GM12878 (cell line): ENCODE measurements around the gene MLEC. TPM values are rescaled to one million over a fixed set of nuclear protein-coding genes. Genes with fewer than 3 reads are reported as not detected.

Experiments
- ATAC-seq: fragments of 200-7000 bp; cut with Tn5 transposase; 3 replicates; pipeline ENCODE4 v1.9.1; 2020; ENCODE audit warnings: mild to moderate bottlenecking, moderate library complexity
- BruUV-seq: library from RNA; stranded (reverse); fragments of 400-500 nt; replicated peaks from 2 replicates; lab custom pipeline; 2021; lab: Mats Ljungman, UMichigan
- CTCF ChIA-PET: fragments of 300-600 bp; sonication (Branson Sonifier 250); formaldehyde crosslinking; extraction: SDS; loops from one replicate; lab custom pipeline; 2021; ENCODE audit warnings: inconsistent platforms; lab: Yijun Ruan, JAX
- POLR2A ChIA-PET: fragments of 350-600 bp; formaldehyde crosslinking; extraction: SDS; loops from one replicate; lab custom pipeline; 2021; ENCODE audit warnings: inconsistent platforms; lab: Charles Lee
- RAD21 ChIA-PET: fragments of 300-600 bp; sonication (Branson Sonifier 250); formaldehyde crosslinking; loops from one replicate; lab custom pipeline; 2023; ENCODE audit warnings: antibody characterized with exemption; ENCODE audit not compliant: unreplicated experiment; lab: Charles Lee
- SMC1A ChIA-PET: fragments of 300-600 bp; sonication (Branson Sonifier 250); formaldehyde crosslinking; loops from one replicate; lab custom pipeline; 2023; ENCODE audit not compliant: unreplicated experiment, uncharacterized antibody; lab: Charles Lee
- DNase-seq: peaks from one replicate; pipeline ENCODE4 v3.0.0-alpha.2; 2011; ENCODE audit warnings: low read depth, low spot score
- FAIRE-seq: peaks from 3 replicates; lab custom pipeline; 2011; peaks lifted over from hg19 to GRCh38; lab: Jason Lieb, UNC
- H2AFZ ChIP-seq: 2 replicates; pipeline ENCODE4 v1.6.0; 2011; ENCODE audit warnings: low read depth, low read length, control low read depth; ENCODE audit not compliant: control insufficient read depth
- H3K27ac ChIP-seq: 2 replicates; pipeline ENCODE4 v1.5.1; 2011; ENCODE audit warnings: control low read depth; ENCODE audit not compliant: control insufficient read depth, insufficient read depth
- H3K27me3 ChIP-seq, 2 experiments: replicated peaks in 1 of 2; 2 replicates each; pipeline versions ENCODE4 v1.6.0 to v1.6.1; 2011; ENCODE audit warnings: low read length in 1 of 2; ENCODE audit not compliant: control insufficient read depth in 2 of 2, insufficient read depth in 2 of 2
- H3K36me3 ChIP-seq, 2 experiments: 2 replicates each; pipeline ENCODE4 v1.5.1; 2011; ENCODE audit warnings: low read length in 1 of 2; ENCODE audit not compliant: control insufficient read depth in 2 of 2, insufficient read depth in 2 of 2
- H3K4me1 ChIP-seq: 2 replicates; pipeline ENCODE4 v1.6.1; 2011; ENCODE audit warnings: mild to moderate bottlenecking, low read length, moderate library complexity, mixed read lengths; ENCODE audit not compliant: control insufficient read depth, insufficient read depth
- H3K4me2 ChIP-seq: 2 replicates; pipeline ENCODE4 v1.6.0; 2011; ENCODE audit warnings: control low read depth; ENCODE audit not compliant: control insufficient read depth, insufficient read depth
- H3K4me3 ChIP-seq: fragments of 200-600 bp; sonication (generic); 2 replicates; pipeline ENCODE4 v1.5.1; 2016
- H3K79me2 ChIP-seq: 2 replicates; pipeline ENCODE4 v1.6.0; 2011; ENCODE audit warnings: low read length; ENCODE audit not compliant: control insufficient read depth, insufficient read depth
- H3K9ac ChIP-seq: 2 replicates; pipeline ENCODE4 v1.8.0; 2011; ENCODE audit warnings: low read length, control low read depth, mixed read lengths; ENCODE audit not compliant: control insufficient read depth, insufficient read depth
- H3K9me3 ChIP-seq: replicated peaks from 3 replicates; pipeline ENCODE4 v1.5.1; 2011; ENCODE audit warnings: mild to moderate bottlenecking, low read length; ENCODE audit not compliant: control insufficient read depth, insufficient read depth
- H4K20me1 ChIP-seq: 2 replicates; pipeline ENCODE4 v1.6.0; 2011; ENCODE audit not compliant: control insufficient read depth, insufficient read depth
- BMI1 ChIP-seq: fragments of 450-650 bp; IDR thresholded peaks from 2 replicates; pipeline ENCODE4 v1.6.1; 2016; ENCODE audit warnings: mild to moderate bottlenecking, moderate library complexity, borderline replicate concordance
- CBX3 ChIP-seq: fragments of 200-600 bp; sonication (generic); IDR thresholded peaks from 2 replicates; pipeline ENCODE4 v1.6.1; 2016; ENCODE audit warnings: low read depth, borderline replicate concordance
- FOS ChIP-seq: IDR thresholded peaks from 3 replicates; pipeline ENCODE4 v1.6.1; 2011; ENCODE audit warnings: borderline replicate concordance; ENCODE audit not compliant: insufficient read length; ENCODE audit errors: extremely low read depth
- MYB ChIP-seq: fragments of 150-350 bp; IDR thresholded peaks from 2 replicates; pipeline ENCODE4 v1.6.1; 2014; ENCODE audit warnings: mild to moderate bottlenecking, low read depth, low read length, borderline replicate concordance
- NBN ChIP-seq: fragments of 450-650 bp; IDR thresholded peaks from 2 replicates; pipeline ENCODE4 v1.6.1; 2016
- NR2F1 ChIP-seq: fragments of 450-650 bp; conservative IDR thresholded peaks from 2 replicates; pipeline ENCODE4 v1.6.1; 2017; ENCODE audit warnings: mild to moderate bottlenecking
- RAD51 ChIP-seq: fragments of 450-650 bp; IDR thresholded peaks from 2 replicates; pipeline ENCODE4 v1.6.1; 2016; ENCODE audit warnings: moderate library complexity, mild to moderate bottlenecking, inconsistent platforms
- SIN3A ChIP-seq: IDR thresholded peaks from 2 replicates; pipeline ENCODE4 v1.6.1; 2012; ENCODE audit warnings: low read depth, low read length, improper control_type of control experiment
- SMARCA5 ChIP-seq: fragments of 450-650 bp; IDR thresholded peaks from 2 replicates; pipeline ENCODE4 v1.6.1; 2017; ENCODE audit warnings: mild to moderate bottlenecking
- STAT3 ChIP-seq: IDR thresholded peaks from 2 replicates; pipeline ENCODE4 v1.6.1; 2011; ENCODE audit warnings: low read depth, low read length, improper control_type of control experiment
- TAF1 ChIP-seq: IDR thresholded peaks from 2 replicates; pipeline ENCODE4 v1.6.1; 2011; ENCODE audit warnings: mild to moderate bottlenecking, low read depth, low read length, borderline replicate concordance
- TARDBP ChIP-seq: IDR thresholded peaks from 2 replicates; pipeline ENCODE4 v1.6.1; 2016; ENCODE audit warnings: borderline replicate concordance
- WRNIP1 ChIP-seq: IDR thresholded peaks from 2 replicates; pipeline ENCODE4 v1.6.1; 2011; ENCODE audit warnings: low read depth, low read length, improper control_type of control experiment, borderline replicate concordance
- ZBED1 ChIP-seq: IDR thresholded peaks from 2 replicates; pipeline ENCODE4 v1.6.1; 2016; ENCODE audit warnings: borderline replicate concordance
- ZNF622 ChIP-seq: fragments of 450-650 bp; IDR thresholded peaks from 2 replicates; pipeline ENCODE4 v1.6.1; 2017; ENCODE audit warnings: mild to moderate bottlenecking, inconsistent platforms
- WGBS: methylation state at CpG from one replicate; pipeline ENCODE4 v1.1.6; 2016; ENCODE audit warnings: low lambda C conversion rate; ENCODE audit not compliant: insufficient replicate concordance, insufficient coverage; ENCODE audit errors: missing lambda C conversion rate; 5-methylcytosine and 5-hydroxymethylcytosine counted together
- in situ Hi-C: fragments of 300-500 bp; cut with MboI; formaldehyde crosslinking; loops from 9 replicates; pipeline ENCODE4 v1.14.3; 2018; ENCODE audit warnings: mixed read lengths
- intact Hi-C: fragments of 100-400 bp; cut with micrococcal nuclease; formaldehyde crosslinking; loops from one replicate; pipeline ENCODE4 v1.14.2; 2022; ENCODE audit not compliant: unreplicated experiment
- polyA plus RNA-seq, 11 experiments: library from polyadenylated mRNA; depleted of rRNA in 4 of 11; unstranded in 6 of 11; stranded (reverse) in 5 of 11; fragments of >200 nt; fragmentation: Nextera tagmentation in 4 of 11; fragmentation: Illumina TruSeq in 1 of 11; extraction: Ambion mirVana in 4 of 11; extraction: Trizol in 1 of 11; gene quantifications; 1 replicate in 1 of 11; 2 replicates in 10 of 11; pipeline versions ENCODE4 v1.2.1 to v1.2.3, GENCODE V29; 2011 to 2016; ENCODE audit warnings: inconsistent platforms in 2 of 11, missing spikeins in 2 of 11, low read depth in 1 of 11
- total RNA-seq, 4 experiments: library from RNA; depleted of rRNA in 3 of 4; stranded (reverse); fragments of >200 nt in 3 of 4; fragmentation: Illumina TruSeq in 1 of 4; extraction: Trizol in 1 of 4; gene quantifications; 2 replicates each; pipeline versions ENCODE4 v1.2.1 to v1.2.3, GENCODE V29; 2013 to 2021
- TF ChIP-seq, protein P1 (sequence below): fragments of 450-650 bp; IDR thresholded peaks from 2 replicates; pipeline ENCODE4 v1.6.1; 2016; ENCODE audit warnings: mild to moderate bottlenecking, moderate library complexity, borderline replicate concordance
- TF ChIP-seq, protein P2 (sequence below): fragments of 450-650 bp; IDR thresholded peaks from 2 replicates; pipeline ENCODE4 v1.6.1; 2017; ENCODE audit warnings: borderline replicate concordance

The MLEC gene
- total and polyA plus RNA-seq, 10 of the 15 experiments (the other 5 are each of a cell fraction or from before 2014, with no cell fraction given), result 26.7 to 172 (median 103) TPM

DNA sequence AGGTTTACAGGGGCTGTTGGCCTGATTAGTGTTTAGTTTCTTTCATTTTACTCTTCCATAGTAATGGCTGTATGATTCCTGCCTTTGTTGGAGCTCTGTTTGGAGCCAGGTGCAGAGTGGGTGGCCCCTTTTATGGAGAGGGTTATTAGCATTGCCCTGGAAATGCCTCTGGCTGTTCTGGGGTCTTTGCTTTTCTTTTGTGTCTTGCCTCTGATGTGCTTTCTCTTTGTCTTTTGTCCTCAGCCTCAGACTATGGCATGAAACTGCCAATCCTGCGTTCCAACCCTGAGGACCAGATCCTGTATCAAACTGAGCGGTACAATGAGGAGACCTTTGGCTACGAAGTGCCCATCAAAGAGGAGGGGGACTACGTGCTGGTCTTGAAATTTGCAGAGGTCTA, 6.9 kb downstream of the MLEC start:
- SMC1A ChIA-PET, result interaction anchor here (0.9 to 10.8 kb wide), 4 partner anchors 18 to 278 kb away, joined by 4 to 149 read pairs (median 10); no protein-coding TSS in a partner anchor
- FAIRE-seq, result no peak
- TF ChIP-seq TARDBP (no peak), TAF1 (no peak), SIN3A (no peak), SMARCA5 (no peak), NBN (no peak), CBX3 (no peak), ZNF622 (no peak), BMI1 (no peak), ZBED1 (no peak), RAD51 (no peak), NR2F1 (no peak), FOS (no peak), STAT3 (no peak), WRNIP1 (no peak), MYB (no peak)
- TF ChIP-seq, protein P1, sequence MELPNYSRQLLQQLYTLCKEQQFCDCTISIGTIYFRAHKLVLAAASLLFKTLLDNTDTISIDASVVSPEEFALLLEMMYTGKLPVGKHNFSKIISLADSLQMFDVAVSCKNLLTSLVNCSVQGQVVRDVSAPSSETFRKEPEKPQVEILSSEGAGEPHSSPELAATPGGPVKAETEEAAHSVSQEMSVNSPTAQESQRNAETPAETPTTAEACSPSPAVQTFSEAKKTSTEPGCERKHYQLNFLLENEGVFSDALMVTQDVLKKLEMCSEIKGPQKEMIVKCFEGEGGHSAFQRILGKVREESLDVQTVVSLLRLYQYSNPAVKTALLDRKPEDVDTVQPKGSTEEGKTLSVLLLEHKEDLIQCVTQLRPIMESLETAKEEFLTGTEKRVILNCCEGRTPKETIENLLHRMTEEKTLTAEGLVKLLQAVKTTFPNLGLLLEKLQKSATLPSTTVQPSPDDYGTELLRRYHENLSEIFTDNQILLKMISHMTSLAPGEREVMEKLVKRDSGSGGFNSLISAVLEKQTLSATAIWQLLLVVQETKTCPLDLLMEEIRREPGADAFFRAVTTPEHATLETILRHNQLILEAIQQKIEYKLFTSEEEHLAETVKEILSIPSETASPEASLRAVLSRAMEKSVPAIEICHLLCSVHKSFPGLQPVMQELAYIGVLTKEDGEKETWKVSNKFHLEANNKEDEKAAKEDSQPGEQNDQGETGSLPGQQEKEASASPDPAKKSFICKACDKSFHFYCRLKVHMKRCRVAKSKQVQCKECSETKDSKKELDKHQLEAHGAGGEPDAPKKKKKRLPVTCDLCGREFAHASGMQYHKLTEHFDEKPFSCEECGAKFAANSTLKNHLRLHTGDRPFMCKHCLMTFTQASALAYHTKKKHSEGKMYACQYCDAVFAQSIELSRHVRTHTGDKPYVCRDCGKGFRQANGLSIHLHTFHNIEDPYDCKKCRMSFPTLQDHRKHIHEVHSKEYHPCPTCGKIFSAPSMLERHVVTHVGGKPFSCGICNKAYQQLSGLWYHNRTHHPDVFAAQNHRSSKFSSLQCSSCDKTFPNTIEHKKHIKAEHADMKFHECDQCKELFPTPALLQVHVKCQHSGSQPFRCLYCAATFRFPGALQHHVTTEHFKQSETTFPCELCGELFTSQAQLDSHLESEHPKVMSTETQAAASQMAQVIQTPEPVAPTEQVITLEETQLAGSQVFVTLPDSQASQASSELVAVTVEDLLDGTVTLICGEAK, result no peak
- TF ChIP-seq, protein P2, sequence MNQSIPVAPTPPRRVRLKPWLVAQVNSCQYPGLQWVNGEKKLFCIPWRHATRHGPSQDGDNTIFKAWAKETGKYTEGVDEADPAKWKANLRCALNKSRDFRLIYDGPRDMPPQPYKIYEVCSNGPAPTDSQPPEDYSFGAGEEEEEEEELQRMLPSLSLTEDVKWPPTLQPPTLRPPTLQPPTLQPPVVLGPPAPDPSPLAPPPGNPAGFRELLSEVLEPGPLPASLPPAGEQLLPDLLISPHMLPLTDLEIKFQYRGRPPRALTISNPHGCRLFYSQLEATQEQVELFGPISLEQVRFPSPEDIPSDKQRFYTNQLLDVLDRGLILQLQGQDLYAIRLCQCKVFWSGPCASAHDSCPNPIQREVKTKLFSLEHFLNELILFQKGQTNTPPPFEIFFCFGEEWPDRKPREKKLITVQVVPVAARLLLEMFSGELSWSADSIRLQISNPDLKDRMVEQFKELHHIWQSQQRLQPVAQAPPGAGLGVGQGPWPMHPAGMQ, result no peak

More for the DNA sequence above, 6.9 kb downstream of the MLEC start:
- in situ Hi-C loops (no loop called here), intact Hi-C loops (no loop called here)
- ATAC-seq, result no peak
- no peak for DNase-seq
- Histone ChIP-seq H3K36me3 (peaks cover 23 to 40% of the 10 kb centered on the region in 2 experiments), H3K27ac (no peak overlapping the region), H3K4me1 (peaks cover 4% of the 10 kb centered on the region; the same call in 1 of the 2 replicates), H2AFZ (no peak overlapping the region), H3K79me2 (peaks cover 51% of the 10 kb centered on the region), H3K27me3 (no peaks in the 10 kb centered on the region), H4K20me1 (no peaks in the 10 kb centered on the region; the same call in 1 of the 2 replicates), H3K9me3 (no peaks in the 10 kb centered on the region), H3K9ac (no peak overlapping the region), H3K4me2 (no peak overlapping the region), H3K4me3 (no peak overlapping the region)
- 100% methylated on average over 4 of the region's 4 CpGs for WGBS
- CTCF ChIA-PET, result interaction anchor here (1.3 to 24.8 kb wide), 4 partner anchors 9 to 278 kb away, joined by 3 to 454 read pairs (median 6); partner anchors contain the start of genes CABP1 and POP5
- no TSS peak for BruUV-seq
- POLR2A ChIA-PET, result interaction anchor here (1.2 kb wide), 1 partner anchor 8 kb away, joined by 3 read pairs; no protein-coding TSS in a partner anchor
- RAD21 ChIA-PET, result interaction anchor here (0.6 to 2.0 kb wide), 2 partner anchors 46 to 225 kb away, joined by 4 to 7 read pairs; no protein-coding TSS in a partner anchor
